Measurements from ENCODE around the gene COL1A1.

- TF ChIP-seq POLR2A (IDR thresholded peaks at IDR 0.05; ENCODE audit: low read length) (no peak), GATA1 (IDR thresholded peaks at IDR 0.05; ENCODE audit: low read depth, low read length) (no peak)
Measured at GRCh38 chr17:50184064-50184463, 17.4 kb downstream of the COL1A1 start.

All from erythroblast (primary cell).